SIG-M5 (cell line): ENCODE measurements around the gene NTRK3.

Experiments
- DNase-seq: peaks from one replicate; lab custom pipeline; 2025; lab: John Stamatoyannopoulos, UW

The NTRK3 gene

GRCh38 chr15:88256279-88257230 lies at the start of gene NTRK3:
TSS of gene NTRK3 (minus strand) at chr15:88256739. CDS start at chr15:88256153, 586 bp downstream.
- no peak for DNase-seq

GRCh38 chr15:88303395-88303794 lies 46.9 kb upstream of the NTRK3 start:
- DNase-seq: no peak

- DNase-seq: no peak
Observed at GRCh38 chr15:88302373-88302772, 45.8 kb upstream of the NTRK3 start.

GRCh38 chr15:88301311-88301710 lies 44.8 kb upstream of the NTRK3 start:
- DNase-seq: no peak

GRCh38 chr15:88300861-88301260 lies 44.3 kb upstream of the NTRK3 start:
- no peak for DNase-seq

GRCh38 chr15:88300089-88300488 lies 43.5 kb upstream of the NTRK3 start:
- no peak for DNase-seq

- no peak for DNase-seq
Observed at GRCh38 chr15:88299497-88299896, 43.0 kb upstream of the NTRK3 start.

GRCh38 chr15:88288661-88289060 lies 32.1 kb upstream of the NTRK3 start:
- DNase-seq: no peak

- no peak for DNase-seq
Observed at GRCh38 chr15:88288206-88288605, 31.7 kb upstream of the NTRK3 start.

- no peak for DNase-seq
Observed at GRCh38 chr15:88284318-88284998, 27.9 kb upstream of the NTRK3 start.

GRCh38 chr15:88282614-88283013 lies 26.1 kb upstream of the NTRK3 start:
- DNase-seq: no peak

GRCh38 chr15:88276821-88277410 lies 20.4 kb upstream of the NTRK3 start:
- no peak for DNase-seq

GRCh38 chr15:88275804-88276203 lies 19.3 kb upstream of the NTRK3 start:
- DNase-seq: no peak

- no peak for DNase-seq
Observed at GRCh38 chr15:88274553-88275460, 18.3 kb upstream of the NTRK3 start.

- no peak for DNase-seq
Observed at GRCh38 chr15:88272421-88272820, 15.9 kb upstream of the NTRK3 start.

GRCh38 chr15:88269356-88270062 lies 13.0 kb upstream of the NTRK3 start:
- no peak for DNase-seq

GRCh38 chr15:88267720-88268119 lies 11.2 kb upstream of the NTRK3 start:
- no peak for DNase-seq

GRCh38 chr15:88266170-88266569 lies 9.6 kb upstream of the NTRK3 start:
- DNase-seq: no peak

- no peak for DNase-seq
Observed at GRCh38 chr15:88264622-88265021, 8.1 kb upstream of the NTRK3 start.

- DNase-seq: no peak
Observed at GRCh38 chr15:88262064-88262463, 5.5 kb upstream of the NTRK3 start.

- no peak for DNase-seq
Observed at GRCh38 chr15:88258093-88258641, 1.6 kb upstream of the NTRK3 start.
